ENCODE results near the gene POLR3E.
"Not testable (repeated sequence)": the region's sequence is repeated elsewhere in the genome, so short reads cannot be mapped to it uniquely, and the experiment has no call there.

POLR3E gene

GRCh38 chr16:22366889-22367288 lies 69.7 kb downstream of the POLR3E start:
- DNase-seq (ENCODE audit: low read depth), result no peak

GRCh38 chr16:22368200-22368826 lies 71.1 kb downstream of the POLR3E start:
- DNase-seq (ENCODE audit: low read depth), result not testable (repeated sequence)

- no peak for DNase-seq (ENCODE audit: low read depth)
These were observed 72.1 kb downstream of the POLR3E start for GRCh38 chr16:22369221-22369811.

- no peak for DNase-seq (ENCODE audit: low read depth)
These were observed 73.0 kb downstream of the POLR3E start for GRCh38 chr16:22370038-22370820.

- DNase-seq (ENCODE audit: low read depth), result no peak
These were observed 75.9 kb downstream of the POLR3E start for GRCh38 chr16:22372882-22373661.

GRCh38 chr16:22373662-22374310 lies 76.6 kb downstream of the POLR3E start:
- DNase-seq (ENCODE audit: low read depth), result no peak

DNA sequence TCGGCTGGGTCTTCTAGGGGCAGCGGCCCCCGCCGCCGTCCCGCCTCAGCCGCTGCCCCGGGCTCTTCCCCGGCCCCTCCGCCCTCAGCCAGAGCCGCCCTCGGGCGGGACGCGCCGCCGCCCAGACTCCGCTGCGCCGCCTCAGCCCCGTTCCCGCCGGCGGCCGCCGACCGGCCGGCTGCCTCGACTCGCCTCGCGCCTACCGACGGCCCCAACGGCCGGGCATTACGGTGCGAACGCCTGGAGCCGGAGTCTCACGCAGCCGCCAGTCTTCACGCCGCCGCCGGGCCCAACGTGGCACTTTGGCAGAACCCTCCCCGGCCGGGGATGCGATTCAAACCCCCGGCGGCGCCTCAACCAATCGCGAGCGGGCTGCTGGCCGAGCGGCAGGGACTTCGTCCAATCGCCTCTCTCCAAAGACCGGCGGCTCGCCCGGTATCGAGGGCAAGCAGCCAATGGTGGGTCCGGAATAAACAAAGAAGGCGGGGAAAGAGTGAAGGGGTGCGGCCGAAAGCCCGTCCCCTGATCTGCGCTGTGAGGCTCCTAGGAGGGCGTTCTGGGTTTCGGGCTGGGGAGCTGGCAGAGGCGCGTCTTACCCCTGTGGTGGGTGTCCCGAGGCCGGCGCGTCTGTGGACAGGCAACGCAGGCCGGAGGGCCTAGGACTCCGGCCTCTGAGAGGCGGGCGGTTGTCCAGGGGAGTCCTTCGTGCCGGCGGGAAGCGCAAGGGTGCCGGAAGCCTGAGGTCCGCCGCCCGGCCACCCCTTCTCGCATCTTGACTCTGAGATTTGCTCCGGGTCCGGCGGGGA lies 77.3 kb downstream of the POLR3E start, which contains the start of gene CDR2:
Gene CDR2, minus strand, starts transcription at position 309 of the 806 bp plus-strand sequence. CDS start 310 bp downstream, outside the sequence.
- peak; percentile 97 for DNase-seq (ENCODE audit: low read depth)

DNA sequence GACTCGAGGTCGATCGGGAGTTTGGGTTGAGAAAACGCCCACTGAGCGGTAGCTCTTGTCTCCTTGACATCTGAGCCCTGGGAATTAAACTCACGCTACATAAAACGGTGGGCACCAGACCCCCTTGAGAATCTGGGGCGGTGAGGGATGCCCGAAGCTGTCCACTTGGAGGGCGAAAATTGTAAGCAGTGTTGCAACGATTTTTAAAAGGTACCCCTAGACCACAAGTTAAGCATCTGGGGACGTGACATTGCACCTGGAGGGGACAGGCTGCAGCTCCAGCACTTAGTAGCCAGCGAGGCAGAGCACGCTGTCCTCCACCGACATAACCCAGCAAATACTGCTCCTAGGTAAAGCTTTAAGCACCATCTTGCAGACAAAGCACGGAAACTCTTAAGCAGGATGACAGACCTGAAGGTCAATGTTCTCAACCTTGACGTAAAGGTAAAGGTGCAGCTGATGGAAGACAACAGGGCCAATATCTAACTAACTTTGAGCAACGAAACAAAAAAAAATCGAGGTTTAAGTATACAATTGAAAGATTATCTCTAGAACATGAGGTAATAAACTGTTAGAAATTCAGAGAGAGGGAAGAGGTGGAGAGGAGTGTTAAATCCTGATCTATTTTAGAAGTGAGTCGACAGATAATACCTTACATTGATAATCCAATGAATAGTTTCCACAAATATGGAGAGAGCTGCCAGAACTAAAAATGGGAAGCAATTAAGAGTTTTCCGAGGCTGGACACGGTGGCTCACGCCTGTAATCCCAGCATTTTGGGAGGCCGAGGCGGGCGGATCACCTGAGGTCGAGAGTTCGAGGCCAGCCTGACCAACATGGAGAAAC lies 78.1 kb downstream of the POLR3E start:
- no peak for DNase-seq (ENCODE audit: low read depth)

- no peak for DNase-seq (ENCODE audit: low read depth)
These were observed 78.9 kb downstream of the POLR3E start for GRCh38 chr16:22375963-22376640.

GRCh38 chr16:22379656-22380055 lies 82.4 kb downstream of the POLR3E start:
- DNase-seq (ENCODE audit: low read depth), result no peak

GRCh38 chr16:22380529-22380928 lies 83.3 kb downstream of the POLR3E start:
- DNase-seq (ENCODE audit: low read depth), result no peak

GRCh38 chr16:22381392-22381791 lies 84.2 kb downstream of the POLR3E start:
- DNase-seq (ENCODE audit: low read depth), result no peak

GRCh38 chr16:22383827-22384226 lies 86.6 kb downstream of the POLR3E start:
- DNase-seq (ENCODE audit: low read depth), result no peak
